CD4-positive, alpha-beta T cell (primary cell): ENCODE results near the gene SLC33A1. TPM values are rescaled to one million over a fixed set of nuclear protein-coding genes. Genes with fewer than 3 reads are reported as not detected.

Experiments
- ATAC-seq: fragments of 200-7000 bp; cut with Tn5 transposase; one replicate; pipeline ENCODE4 v1.10.0; 2022; ENCODE audit warnings: mild to moderate bottlenecking; ENCODE audit not compliant: poor library complexity
- CTCF ChIA-PET: fragments of 350-600 bp; sonication (Branson Sonifier 250); formaldehyde crosslinking; loops from one replicate; lab custom pipeline; 2021; ENCODE audit warnings: antibody characterized with exemption, inconsistent platforms; lab: Charles Lee
- POLR2A ChIA-PET: fragments of 350-600 bp; sonication (Branson Sonifier 250); formaldehyde crosslinking; loops from one replicate; lab custom pipeline; 2021; ENCODE audit warnings: antibody characterized with exemption, inconsistent platforms; lab: Charles Lee
- DNase-seq, 14 experiments: peaks; one replicate each; pipeline ENCODE4 v3.0.0-alpha.2; 2013 to 2020; ENCODE audit warnings: mixed read lengths in 2 of 14
- H3K27ac ChIP-seq, 2 donors: one replicate each; pipeline versions ENCODE4 v1.5.1 to v1.7.0; 2013; ENCODE audit warnings: low read length in 2 of 2, low read depth in 1 of 2, mild to moderate bottlenecking in 1 of 2
- H3K27me3 ChIP-seq, 2 experiments: 1 replicate in 1 of 2; 2 replicates in 1 of 2; pipeline versions ENCODE4 v1.6.1 to v1.7.0; 2013; ENCODE audit warnings: low read length in 2 of 2, control low read depth in 1 of 2, mild to moderate bottlenecking in 1 of 2, moderate library complexity in 1 of 2; ENCODE audit not compliant: insufficient read depth in 2 of 2, control insufficient read depth in 1 of 2
- H3K36me3 ChIP-seq: one replicate; pipeline ENCODE4 v1.6.1; 2013; ENCODE audit warnings: low read length, control low read depth; ENCODE audit not compliant: insufficient read depth
- H3K4me1 ChIP-seq: one replicate; pipeline ENCODE4 v1.6.1; 2013; ENCODE audit warnings: low read length, control low read depth; ENCODE audit not compliant: insufficient read depth
- H3K4me3 ChIP-seq: one replicate; pipeline ENCODE4 v1.5.1; 2013; ENCODE audit warnings: mild to moderate bottlenecking, low read length, moderate library complexity
- H3K9me3 ChIP-seq, 2 experiments: 1 replicate in 1 of 2; 2 replicates in 1 of 2; pipeline versions ENCODE4 v1.6.1 to v1.7.0; 2013; ENCODE audit warnings: low read length in 2 of 2, mild to moderate bottlenecking in 2 of 2, control low read depth in 1 of 2, moderate library complexity in 1 of 2; ENCODE audit not compliant: control insufficient read depth in 1 of 2, insufficient read depth in 1 of 2
- H3K27ac Mint-ChIP-seq: one replicate; pipeline ENCODE4 v1.8.0; 2020; ENCODE audit warnings: mixed read lengths
- H3K27me3 Mint-ChIP-seq: one replicate; pipeline ENCODE4 v1.8.0; 2021; ENCODE audit warnings: mixed read lengths
- H3K36me3 Mint-ChIP-seq: one replicate; pipeline ENCODE4 v1.8.0; 2021; ENCODE audit warnings: low read depth, mixed read lengths
- H3K4me1 Mint-ChIP-seq: one replicate; pipeline ENCODE4 v1.8.0; 2021; ENCODE audit warnings: low read depth, mixed read lengths
- H3K4me3 Mint-ChIP-seq: one replicate; pipeline ENCODE4 v1.8.0; 2020; ENCODE audit warnings: mild to moderate bottlenecking, mixed read lengths
- H3K9me3 Mint-ChIP-seq: one replicate; pipeline ENCODE4 v1.8.0; 2020; ENCODE audit warnings: mixed read lengths
- intact Hi-C, 2 experiments: fragments of 100-400 bp; cut with DNase I in 1 of 2; cut with micrococcal nuclease in 1 of 2; formaldehyde crosslinking; loops; one replicate each; pipeline versions ENCODE4 v1.15.1 to v1.9.0; 2023 to 2025; cut with DNase I, micrococcal nuclease
- polyA plus RNA-seq, 2 donors: library from polyadenylated mRNA; unstranded; fragments of 120-200 nt; gene quantifications; one replicate each; pipeline ENCODE4 v1.2.1, GENCODE V29; 2013
- total RNA-seq, 174 experiments: library from RNA in 2 of 174; stranded (reverse) in 2 of 174; gene quantifications; one replicate each; pipeline ENCODE4 v1.2.3 and lab custom pipeline; 2021 to 2026
- TF ChIP-seq, protein P1 (sequence below): fragments of 200-600 bp; IDR thresholded peaks from one replicate; pipeline ENCODE4 v1.8.0; 2022; ENCODE audit warnings: antibody characterized with exemption, mild to moderate bottlenecking

SLC33A1 gene
- total RNA-seq (10 to 100 TPM; 14.6 to 16.4 TPM), total RNA-seq (lab: John Stamatoyannopoulos, UW) (3.9 to 42.5 (median 16.7) reads per million in 172 experiments)
- 19.1 TPM for polyA plus RNA-seq (2013, experiment 1 of 2)
- 20.1 TPM for polyA plus RNA-seq (2013, experiment 2 of 2)

DNA sequence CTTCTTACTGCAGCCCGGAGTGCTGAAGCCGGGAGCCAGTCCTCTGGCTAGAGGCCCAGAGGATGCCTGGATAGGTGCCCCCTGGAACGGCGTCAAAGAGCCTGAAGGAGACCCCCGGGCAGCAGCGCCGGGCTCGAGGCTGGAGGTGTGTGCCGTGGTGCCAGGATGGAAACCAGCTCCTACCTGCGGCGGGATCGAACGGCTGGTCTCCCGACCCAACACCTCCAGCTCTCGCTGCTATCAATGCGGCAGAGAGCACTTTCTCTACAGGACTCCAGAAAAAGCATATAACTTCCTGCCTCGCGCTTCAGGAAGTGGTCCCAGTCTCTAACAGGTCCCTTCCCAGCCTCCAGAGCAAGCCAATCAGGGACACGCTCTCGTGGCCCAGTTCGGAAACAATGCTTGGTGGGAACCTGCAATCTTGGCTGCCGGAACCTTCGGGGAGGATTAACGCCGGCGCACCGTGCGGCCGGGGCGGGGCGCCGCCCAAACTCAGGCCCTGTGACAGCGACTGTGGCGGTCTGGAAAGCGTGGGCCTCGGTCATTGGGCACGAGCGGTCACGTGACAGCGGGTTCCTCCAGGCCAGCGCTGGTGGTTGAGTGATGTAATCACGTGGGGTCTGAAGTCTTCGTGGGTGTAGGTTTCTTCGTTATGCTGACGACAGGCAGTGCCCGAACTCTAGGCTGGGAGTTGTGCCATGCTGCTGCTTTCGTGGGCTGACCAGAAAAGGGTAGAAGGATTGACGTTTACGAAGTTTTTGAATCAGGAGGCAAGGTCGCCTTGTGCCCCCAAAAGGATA lies at the start of gene SLC33A1:
Gene SLC33A1, minus strand, starts transcription at position 287 of the 800 bp plus-strand sequence. CDS start 430 bp downstream, outside the sequence.
- Histone ChIP-seq H3K4me3 (peak within 1 kb of the TSS; percentile 93), H3K27me3 (no peaks in the 10 kb centered on the region), H3K4me1 (peaks cover 52% of the 10 kb centered on the region), H3K9me3 (peaks cover 0 to 6% of the 10 kb centered on the region in 2 experiments), H3K36me3 (peaks cover 4% of the 10 kb centered on the region), H3K27ac (peak within 1 kb of the TSS; percentile 74 to 98)
- TF ChIP-seq, protein P1, sequence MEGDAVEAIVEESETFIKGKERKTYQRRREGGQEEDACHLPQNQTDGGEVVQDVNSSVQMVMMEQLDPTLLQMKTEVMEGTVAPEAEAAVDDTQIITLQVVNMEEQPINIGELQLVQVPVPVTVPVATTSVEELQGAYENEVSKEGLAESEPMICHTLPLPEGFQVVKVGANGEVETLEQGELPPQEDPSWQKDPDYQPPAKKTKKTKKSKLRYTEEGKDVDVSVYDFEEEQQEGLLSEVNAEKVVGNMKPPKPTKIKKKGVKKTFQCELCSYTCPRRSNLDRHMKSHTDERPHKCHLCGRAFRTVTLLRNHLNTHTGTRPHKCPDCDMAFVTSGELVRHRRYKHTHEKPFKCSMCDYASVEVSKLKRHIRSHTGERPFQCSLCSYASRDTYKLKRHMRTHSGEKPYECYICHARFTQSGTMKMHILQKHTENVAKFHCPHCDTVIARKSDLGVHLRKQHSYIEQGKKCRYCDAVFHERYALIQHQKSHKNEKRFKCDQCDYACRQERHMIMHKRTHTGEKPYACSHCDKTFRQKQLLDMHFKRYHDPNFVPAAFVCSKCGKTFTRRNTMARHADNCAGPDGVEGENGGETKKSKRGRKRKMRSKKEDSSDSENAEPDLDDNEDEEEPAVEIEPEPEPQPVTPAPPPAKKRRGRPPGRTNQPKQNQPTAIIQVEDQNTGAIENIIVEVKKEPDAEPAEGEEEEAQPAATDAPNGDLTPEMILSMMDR, result peak; percentile 2
- CTCF ChIA-PET, result interaction anchor here (2.4 to 2.6 kb wide), 2 partner anchors 16 to 48 kb away, joined by 11 to 20 read pairs; partner anchors contain the start of genes C3orf33 and GMPS
- intact Hi-C loops, result loop anchor here (1.0 to 5.0 kb wide), 5 partner anchors 16 to 1532 kb away; partner anchors contain the start of genes C3orf33 (in 2 of the 2), DHX36 (in 2 of the 2) and GMPS (in 2 of the 2)
- Mint-ChIP-seq H3K27me3 (no peaks in the 10 kb centered on the region), H3K9me3 (peaks cover 2% of the 10 kb centered on the region), H3K27ac (peak within 1 kb of the TSS; percentile 98), H3K36me3 (peaks cover 42% of the 10 kb centered on the region), H3K4me1 (peaks cover 47% of the 10 kb centered on the region), H3K4me3 (peak within 1 kb of the TSS; percentile 97)
- POLR2A ChIA-PET, result interaction anchor here (0.8 to 6.6 kb wide), 6 partner anchors 12 to 1306 kb away, joined by 3 to 75 read pairs (median 6); partner anchors contain the start of genes C3orf33 and GMPS
- ATAC-seq (peak; percentile 90), DNase-seq (peak; percentile 96 to 100 (median 98))

GRCh38 chr3:155895379-155895900 lies 41.2 kb upstream of the SLC33A1 start:
- ChIA-PET CTCF (interaction anchor here (2.6 kb wide), 1 partner anchor 89 kb away, joined by 10 read pairs; the partner anchor contains the start of gene C3orf33), POLR2A (interaction anchor here (0.6 kb wide), 1 partner anchor 24 kb away, joined by 3 read pairs; no protein-coding TSS in a partner anchor)
- ATAC-seq (no peak), DNase-seq (no peak)
- peaks cover 7% of the 10 kb centered on the region for H3K4me1 Mint-ChIP-seq
- H3K27ac ChIP-seq, result no peak overlapping the region
- no peak overlapping the region for H3K4me3 ChIP-seq
- peaks cover 59% of the 10 kb centered on the region for H3K36me3 Mint-ChIP-seq
- no peaks in the 10 kb centered on the region for H3K27me3 ChIP-seq
- H3K9me3 Mint-ChIP-seq, result no peaks in the 10 kb centered on the region
- no peaks in the 10 kb centered on the region for H3K4me1 ChIP-seq
- no peaks in the 10 kb centered on the region for H3K27me3 Mint-ChIP-seq
- TF ChIP-seq, protein P1, result no peak
- peaks cover 40% of the 10 kb centered on the region for H3K36me3 ChIP-seq
- H3K9me3 ChIP-seq, result no peaks in the 10 kb centered on the region
- intact Hi-C loops, result no loop called here
- H3K27ac Mint-ChIP-seq, result no peak overlapping the region
- no peak overlapping the region for H3K4me3 Mint-ChIP-seq

DNA sequence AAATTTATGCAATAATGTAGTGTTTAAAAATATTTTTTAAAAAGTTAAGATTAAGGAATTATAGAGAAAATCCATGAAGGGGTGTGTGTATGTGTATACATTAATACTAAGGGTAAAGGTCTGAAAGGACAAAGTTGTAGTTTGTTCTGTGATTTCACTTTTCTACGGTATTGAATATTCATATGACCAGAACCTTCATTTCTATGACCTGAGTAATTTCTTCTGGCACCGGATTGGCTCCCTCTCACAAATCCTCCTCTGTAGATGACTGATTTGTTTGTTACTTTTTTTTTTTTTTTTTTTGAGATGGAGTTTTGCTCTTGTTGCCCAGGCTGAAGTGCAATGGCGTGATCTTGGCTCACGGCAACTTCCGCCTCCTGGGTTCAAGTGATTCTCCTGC lies 37.1 kb upstream of the SLC33A1 start:
- DNase-seq (no peak), ATAC-seq (no peak)
- Histone ChIP-seq H3K9me3 (no peaks in the 10 kb centered on the region), H3K27me3 (no peaks in the 10 kb centered on the region), H3K4me3 (no peak overlapping the region), H3K4me1 (peaks cover 3% of the 10 kb centered on the region), H3K36me3 (peaks cover 18% of the 10 kb centered on the region), H3K27ac (no peak overlapping the region)
- H3K9me3 Mint-ChIP-seq, result no peaks in the 10 kb centered on the region
- intact Hi-C loops, result no loop called here
- no peak overlapping the region for H3K4me3 Mint-ChIP-seq
- ChIA-PET POLR2A (no interaction called here), CTCF (no interaction called here)
- no peak overlapping the region for H3K27ac Mint-ChIP-seq
- TF ChIP-seq, protein P1, result no peak
- H3K36me3 Mint-ChIP-seq, result peaks cover 30% of the 10 kb centered on the region
- H3K4me1 Mint-ChIP-seq, result peaks cover 34% of the 10 kb centered on the region
- H3K27me3 Mint-ChIP-seq, result no peaks in the 10 kb centered on the region
